Measurements from ENCODE around the gene IVNS1ABP.

The IVNS1ABP gene

GRCh38 chr1:185250063-185250462 lies 67.0 kb downstream of the IVNS1ABP start:
- DNase-seq, result no peak

GRCh38 chr1:185249563-185249962 lies 67.5 kb downstream of the IVNS1ABP start:
- DNase-seq, result no peak
